ENCODE measurements around the gene KIR3DL3. TPM values are rescaled to one million over a fixed set of nuclear protein-coding genes. Genes with fewer than 3 reads are reported as not detected.
"Not testable (repeated sequence)": the region's sequence is repeated elsewhere in the genome, so short reads cannot be mapped to it uniquely, and the experiment has no call there.

Gene KIR3DL3
- total RNA-seq, 2 donors from 2014 or later = not detected

DNA sequence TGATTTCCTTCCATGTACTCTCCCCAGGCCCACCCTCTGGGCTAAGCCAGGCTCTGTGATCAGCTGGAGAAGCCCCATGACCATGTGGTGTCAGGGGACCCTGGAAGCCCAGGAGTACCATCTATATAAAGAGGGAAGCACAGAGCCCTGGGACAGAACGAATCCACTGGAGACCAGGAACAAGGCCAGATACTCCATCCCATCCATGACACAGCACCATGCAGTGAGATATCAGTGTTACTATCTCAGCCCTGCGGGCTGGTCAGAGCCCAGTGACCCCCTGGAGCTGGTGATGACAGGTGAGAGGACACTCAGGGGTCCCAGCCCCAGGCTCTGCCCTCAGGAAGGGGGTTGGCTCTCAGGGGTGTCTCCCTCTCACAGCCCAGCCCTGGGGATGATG is 27.5 kb upstream of the KIR3DL3 start:
- H3K27me3 ChIP-seq = no peaks in the 10 kb centered on the region
- no peaks in the 10 kb centered on the region for H3K36me3 ChIP-seq (replicated peaks in 1 of 2; ENCODE audit: insufficient read depth in 1 of 2, low read depth in 2 of 2)
- H3K4me1 ChIP-seq = no peaks in the 10 kb centered on the region
- 12% methylated on average over 2 of the region's 2 CpGs; no CpG with 5 or more reads in 1 of the 2 donors for WGBS, 2 donors
- ATAC-seq (no peak), DNase-seq (no peak)
- no peak overlapping the region for H3K27ac ChIP-seq
- TF ChIP-seq, protein P1, sequence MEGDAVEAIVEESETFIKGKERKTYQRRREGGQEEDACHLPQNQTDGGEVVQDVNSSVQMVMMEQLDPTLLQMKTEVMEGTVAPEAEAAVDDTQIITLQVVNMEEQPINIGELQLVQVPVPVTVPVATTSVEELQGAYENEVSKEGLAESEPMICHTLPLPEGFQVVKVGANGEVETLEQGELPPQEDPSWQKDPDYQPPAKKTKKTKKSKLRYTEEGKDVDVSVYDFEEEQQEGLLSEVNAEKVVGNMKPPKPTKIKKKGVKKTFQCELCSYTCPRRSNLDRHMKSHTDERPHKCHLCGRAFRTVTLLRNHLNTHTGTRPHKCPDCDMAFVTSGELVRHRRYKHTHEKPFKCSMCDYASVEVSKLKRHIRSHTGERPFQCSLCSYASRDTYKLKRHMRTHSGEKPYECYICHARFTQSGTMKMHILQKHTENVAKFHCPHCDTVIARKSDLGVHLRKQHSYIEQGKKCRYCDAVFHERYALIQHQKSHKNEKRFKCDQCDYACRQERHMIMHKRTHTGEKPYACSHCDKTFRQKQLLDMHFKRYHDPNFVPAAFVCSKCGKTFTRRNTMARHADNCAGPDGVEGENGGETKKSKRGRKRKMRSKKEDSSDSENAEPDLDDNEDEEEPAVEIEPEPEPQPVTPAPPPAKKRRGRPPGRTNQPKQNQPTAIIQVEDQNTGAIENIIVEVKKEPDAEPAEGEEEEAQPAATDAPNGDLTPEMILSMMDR (IDR thresholded peaks at IDR 0.05) = no peak
- no peak for TF ChIP-seq POLR2A (IDR thresholded peaks at IDR 0.05)
- H3K4me3 ChIP-seq = no peak overlapping the region
- intact Hi-C loops (cut with DNase I) = no loop called here
- H3K9me3 ChIP-seq = no peaks in the 10 kb centered on the region

- H3K9me3 ChIP-seq; DNase-seq; H3K4me1 ChIP-seq; H3K27ac ChIP-seq; H3K27me3 ChIP-seq; ATAC-seq; intact Hi-C loops (cut with DNase I); H3K4me3 ChIP-seq; H3K36me3 ChIP-seq (replicated peaks in 1 of 2; ENCODE audit: insufficient read depth in 1 of 2, low read depth in 2 of 2): not testable (repeated sequence)
- WGBS, 2 donors = 59 to 72% methylated on average over 2 to 11 of the region's 13 CpGs
Measured at GRCh38 chr19:54697716-54698115, 26.5 kb upstream of the KIR3DL3 start.

DNA sequence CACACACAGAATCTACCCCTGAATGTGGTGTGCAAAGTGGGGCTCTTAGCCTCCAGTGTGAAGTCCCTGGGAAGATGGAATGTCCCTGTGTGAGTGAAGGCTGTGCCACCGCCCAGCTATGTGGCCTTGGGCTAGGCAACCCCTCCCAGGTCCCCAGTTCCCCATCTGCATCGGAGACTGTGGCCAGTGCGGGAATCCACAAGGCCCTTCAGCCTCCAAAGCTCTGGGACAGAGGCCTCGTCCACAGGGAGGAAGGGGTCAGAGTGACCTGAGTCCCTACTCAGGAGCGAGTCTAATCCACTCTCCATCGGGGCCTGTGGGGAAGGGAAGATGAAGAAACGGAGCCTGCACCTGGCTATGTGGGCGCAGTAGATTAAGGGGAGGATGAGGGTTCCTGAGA is 19.3 kb upstream of the KIR3DL3 start:
- DNase-seq (no peak), ATAC-seq (no peak)
- Histone ChIP-seq H3K27ac (no peak overlapping the region), H3K4me1 (no peaks in the 10 kb centered on the region), H3K4me3 (no peak overlapping the region), H3K36me3 (replicated peaks in 1 of 2; ENCODE audit: insufficient read depth in 1 of 2, low read depth in 2 of 2) (no peaks in the 10 kb centered on the region), H3K9me3 (no peaks in the 10 kb centered on the region), H3K27me3 (no peaks in the 10 kb centered on the region)
- 53 to 55% methylated on average over 7 to 8 of the region's 8 CpGs for WGBS, 2 donors
- TF ChIP-seq POLR2A (IDR thresholded peaks at IDR 0.05) = no peak
- TF ChIP-seq, protein P1 (IDR thresholded peaks at IDR 0.05) = no peak
- intact Hi-C loops (cut with DNase I) = no loop called here

GRCh38 chr19:54707962-54708361 is 16.3 kb upstream of the KIR3DL3 start:
- 28% methylated on average over 4 of the region's 4 CpGs; no CpG with 5 or more reads in 1 of the 2 donors for WGBS, 2 donors
- ATAC-seq = no peak
- Histone ChIP-seq H3K27ac (no peak overlapping the region), H3K4me1 (no peaks in the 10 kb centered on the region), H3K4me3 (no peak overlapping the region), H3K9me3 (no peaks in the 10 kb centered on the region), H3K27me3 (no peaks in the 10 kb centered on the region), H3K36me3 (replicated peaks in 1 of 2; ENCODE audit: insufficient read depth in 1 of 2, low read depth in 2 of 2) (no peaks in the 10 kb centered on the region)
- no peak for TF ChIP-seq POLR2A (IDR thresholded peaks at IDR 0.05)
- TF ChIP-seq, protein P1 (IDR thresholded peaks at IDR 0.05) = no peak
- intact Hi-C loops (cut with DNase I) = no loop called here
- DNase-seq = no peak

DNA sequence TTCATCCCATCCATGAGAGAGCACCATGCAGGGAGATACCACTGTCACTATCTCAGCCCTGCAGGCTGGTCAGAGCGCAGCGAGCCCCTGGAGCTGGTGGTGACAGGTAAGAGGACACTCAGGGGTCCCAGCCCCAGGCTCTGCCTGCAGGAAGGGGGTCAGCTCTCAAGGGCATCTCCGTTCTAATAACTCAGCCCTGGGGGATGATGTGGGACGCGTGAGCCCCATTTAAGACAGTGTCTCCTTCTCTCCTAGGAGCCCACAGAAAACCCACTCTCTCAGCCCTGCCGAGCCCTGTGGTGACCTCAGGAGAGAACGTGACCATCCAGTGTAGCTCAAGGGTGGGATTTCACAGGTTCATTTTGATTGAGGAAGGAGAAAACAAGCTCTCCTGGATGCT is 15.5 kb upstream of the KIR3DL3 start:
- H3K27ac ChIP-seq = no peak overlapping the region
- no peak for TF ChIP-seq POLR2A (IDR thresholded peaks at IDR 0.05)
- TF ChIP-seq, protein P1 (IDR thresholded peaks at IDR 0.05) = no peak
- H3K4me3 ChIP-seq = no peak overlapping the region
- ATAC-seq = no peak
- H3K9me3 ChIP-seq = no peaks in the 10 kb centered on the region
- no peaks in the 10 kb centered on the region for H3K27me3 ChIP-seq
- no peaks in the 10 kb centered on the region for H3K36me3 ChIP-seq (replicated peaks in 1 of 2; ENCODE audit: insufficient read depth in 1 of 2, low read depth in 2 of 2)
- intact Hi-C loops (cut with DNase I) = no loop called here
- DNase-seq = no peak
- H3K4me1 ChIP-seq = no peaks in the 10 kb centered on the region
- 54 to 74% methylated on average over 7 of the region's 7 CpGs for WGBS, 2 donors

All from body of pancreas (tissue), 4 donors.